IPS-NIHi7 (cell line): ENCODE measurements around the gene DNMBP.
"Not testable (repeated sequence)": the region's sequence is repeated elsewhere in the genome, so short reads cannot be mapped to it uniquely, and the experiment has no call there.

Source experiments
- DNase-seq: peaks from one replicate; pipeline ENCODE4 v3.0.0; 2012; ENCODE audit warnings: mixed read lengths; ENCODE audit errors: extremely low spot score

Gene DNMBP

DNA sequence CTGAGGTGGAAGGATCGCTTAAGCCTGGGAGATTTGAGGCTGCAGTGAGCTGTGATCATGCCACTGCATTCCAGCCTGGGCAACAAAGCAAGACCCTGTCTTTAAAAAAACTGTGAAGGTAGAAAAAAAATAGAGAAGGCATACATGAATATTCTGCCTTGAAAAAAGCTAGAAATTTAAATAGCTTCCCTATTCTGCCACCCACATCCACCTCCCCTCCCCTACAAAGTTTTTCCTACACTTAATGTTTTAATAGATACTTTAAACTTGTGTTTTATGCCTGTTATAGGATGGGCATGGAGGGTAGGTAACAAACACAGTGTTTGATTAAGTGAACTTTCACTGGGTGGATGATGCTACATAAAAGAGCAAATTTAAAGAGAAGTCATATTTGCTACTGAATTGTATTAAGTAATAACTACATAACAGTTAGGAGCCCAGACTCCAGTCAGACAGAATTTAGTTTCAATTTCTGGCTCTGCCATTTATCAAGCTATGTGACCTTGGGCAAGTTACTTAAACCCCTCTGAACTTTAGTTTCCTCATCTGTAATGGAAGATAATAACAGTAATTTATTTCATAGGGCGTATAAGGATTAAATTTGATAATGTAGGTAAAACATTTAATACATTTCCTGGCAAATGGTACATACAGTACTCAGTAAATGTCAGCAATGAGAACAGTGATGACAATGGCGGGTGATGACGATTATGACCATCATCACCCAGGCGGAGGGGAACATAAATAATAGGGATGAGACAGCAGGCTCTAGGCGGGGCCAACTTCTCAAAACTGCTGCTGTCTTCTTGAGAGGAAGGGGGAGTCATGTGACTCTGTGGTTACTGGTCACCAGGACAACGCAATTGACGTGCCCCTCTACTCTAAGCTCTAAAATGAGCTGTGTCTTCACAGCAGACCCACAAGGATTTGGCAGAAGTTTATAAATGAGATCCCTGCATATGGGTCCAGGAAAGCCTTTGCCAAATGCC lies 15.8 kb downstream of the DNMBP start:
- DNase-seq = peak; percentile 30

DNA sequence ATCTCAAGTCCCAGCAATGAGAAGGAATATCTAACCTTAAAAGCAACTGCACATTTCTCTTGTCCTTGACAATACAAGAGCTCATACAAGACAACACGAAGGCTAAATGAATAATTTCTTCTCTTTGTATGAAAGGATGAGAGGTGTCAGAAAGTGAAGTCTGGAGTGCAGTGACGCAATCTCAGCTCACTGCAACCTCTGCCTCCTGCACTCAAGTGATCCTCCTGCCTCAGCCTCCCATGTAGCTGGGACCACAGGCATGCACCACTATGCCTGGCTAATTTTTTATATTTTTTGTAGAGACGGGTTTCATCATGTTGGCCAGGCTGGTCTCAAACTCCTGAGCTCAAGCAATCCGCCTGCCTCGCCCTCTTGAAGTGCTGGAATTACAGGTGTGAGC lies 24.1 kb downstream of the DNMBP start:
- DNase-seq = not testable (repeated sequence)

DNA sequence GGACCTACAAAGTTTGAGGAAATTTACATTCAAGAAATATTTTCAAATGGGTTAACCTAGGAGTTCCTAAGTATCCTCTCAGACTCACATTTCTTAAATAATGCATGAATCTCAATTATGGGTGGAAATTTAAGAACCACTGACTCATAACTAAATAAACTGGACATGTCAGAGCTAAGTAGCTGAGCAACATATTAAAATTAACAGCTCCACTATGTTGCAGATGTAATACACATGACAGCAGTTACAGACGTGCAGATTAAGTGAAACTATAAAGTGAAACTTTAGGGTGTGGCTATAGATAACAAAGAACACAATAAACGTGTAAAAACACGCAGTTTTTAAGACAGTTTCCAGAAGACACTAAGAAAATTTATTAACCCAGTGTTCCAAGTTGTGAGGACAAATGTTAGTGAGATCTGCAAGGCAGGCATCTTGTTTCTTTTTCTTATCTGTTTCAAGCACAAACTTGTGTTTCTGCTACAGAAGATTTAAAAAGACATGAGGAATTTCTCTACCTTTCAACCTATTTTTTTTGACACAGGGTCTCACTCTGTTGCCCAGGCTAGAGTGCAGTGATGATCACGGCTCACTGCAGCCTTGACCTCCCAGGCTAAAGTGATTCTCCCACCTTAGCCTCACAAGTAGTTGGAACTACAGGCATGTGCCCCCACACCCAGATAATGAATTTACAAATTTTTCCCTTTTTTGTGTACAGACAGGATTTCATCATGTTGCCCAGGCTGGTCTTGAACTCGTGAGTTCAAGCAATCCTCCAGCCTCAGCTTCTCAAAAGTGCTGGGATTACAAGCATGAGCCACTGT lies 25.3 kb downstream of the DNMBP start:
- DNase-seq = no peak

DNA sequence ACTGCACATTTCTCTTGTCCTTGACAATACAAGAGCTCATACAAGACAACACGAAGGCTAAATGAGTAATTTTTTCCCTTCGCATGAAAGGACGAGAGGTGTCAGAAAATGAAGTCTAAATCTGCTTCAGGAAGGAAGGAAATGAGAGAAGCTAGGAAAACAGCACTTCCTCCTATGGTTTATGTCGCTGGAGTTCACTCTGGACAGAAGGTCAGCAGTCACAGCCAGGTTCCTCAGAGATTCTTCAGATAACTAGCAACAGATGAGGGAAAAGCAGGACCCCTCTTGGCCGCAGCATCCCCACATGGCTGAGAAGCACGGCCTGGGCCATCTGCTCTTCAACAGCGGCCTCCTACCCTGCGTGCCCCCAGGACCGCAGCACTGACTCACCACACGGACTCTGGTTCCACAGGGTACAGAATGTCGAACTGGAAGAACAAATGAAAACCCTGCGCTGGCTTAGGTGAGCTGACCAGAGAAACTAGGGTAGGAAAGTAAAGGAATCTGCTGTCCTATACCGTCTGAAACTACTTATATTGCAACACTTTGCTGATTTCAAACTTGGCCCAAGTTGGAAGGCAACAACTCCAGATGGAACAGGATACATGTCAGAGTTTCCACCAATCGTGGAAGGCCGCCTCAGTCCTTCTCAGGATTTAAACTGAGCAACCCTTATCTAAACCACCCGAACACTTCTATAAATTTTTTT lies 26.3 kb downstream of the DNMBP start:
- no peak for DNase-seq

DNA sequence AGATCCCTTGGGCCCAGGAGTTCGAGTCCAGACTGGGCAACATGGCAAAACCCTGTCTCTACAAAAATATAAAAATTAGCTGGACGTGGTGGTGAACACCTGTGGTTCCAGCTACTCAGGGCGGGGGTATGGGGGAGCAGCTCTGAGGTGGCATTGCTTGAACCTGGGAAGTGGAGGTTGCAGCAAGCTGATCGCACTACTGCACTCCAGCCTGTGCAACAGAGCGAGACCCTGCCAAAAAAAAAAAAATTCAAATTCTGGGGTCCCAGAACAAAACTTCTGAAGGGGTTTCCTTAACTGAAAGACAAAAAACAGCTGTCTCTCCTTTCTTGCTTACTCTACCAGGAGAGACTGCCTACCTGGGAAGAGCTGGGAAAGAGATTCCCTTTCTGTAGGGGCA lies 27.0 kb downstream of the DNMBP start:
- no peak for DNase-seq

DNA sequence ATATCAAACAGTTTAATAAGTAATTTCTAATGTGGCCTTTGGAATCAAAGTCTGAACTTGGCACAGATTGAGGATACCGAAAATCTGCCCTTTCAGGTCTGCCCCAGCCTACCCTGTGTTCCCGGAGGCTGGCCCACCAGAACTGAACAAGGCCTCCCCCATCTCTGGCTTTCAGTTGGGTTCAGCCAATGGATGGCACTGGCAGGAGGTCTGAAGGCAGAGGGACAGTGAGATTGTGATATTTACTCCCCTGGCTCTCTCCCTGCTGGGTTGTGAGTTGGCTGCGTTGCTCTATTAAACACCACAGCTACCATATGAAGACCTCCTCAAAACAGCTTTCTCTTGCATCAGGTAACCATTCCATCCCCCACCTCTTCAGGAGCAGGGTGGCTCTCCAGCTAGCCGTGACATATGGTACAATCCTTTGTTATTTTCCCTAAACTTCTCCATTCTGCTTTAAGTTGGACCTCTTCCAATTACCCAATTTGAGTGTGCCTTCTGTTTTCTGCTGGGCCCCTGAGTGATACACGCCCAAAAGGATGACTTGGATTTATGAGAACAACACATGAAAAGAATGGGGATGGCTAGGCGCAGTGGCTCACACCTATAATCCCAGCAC lies 28.1 kb downstream of the DNMBP start:
- no peak for DNase-seq

DNA sequence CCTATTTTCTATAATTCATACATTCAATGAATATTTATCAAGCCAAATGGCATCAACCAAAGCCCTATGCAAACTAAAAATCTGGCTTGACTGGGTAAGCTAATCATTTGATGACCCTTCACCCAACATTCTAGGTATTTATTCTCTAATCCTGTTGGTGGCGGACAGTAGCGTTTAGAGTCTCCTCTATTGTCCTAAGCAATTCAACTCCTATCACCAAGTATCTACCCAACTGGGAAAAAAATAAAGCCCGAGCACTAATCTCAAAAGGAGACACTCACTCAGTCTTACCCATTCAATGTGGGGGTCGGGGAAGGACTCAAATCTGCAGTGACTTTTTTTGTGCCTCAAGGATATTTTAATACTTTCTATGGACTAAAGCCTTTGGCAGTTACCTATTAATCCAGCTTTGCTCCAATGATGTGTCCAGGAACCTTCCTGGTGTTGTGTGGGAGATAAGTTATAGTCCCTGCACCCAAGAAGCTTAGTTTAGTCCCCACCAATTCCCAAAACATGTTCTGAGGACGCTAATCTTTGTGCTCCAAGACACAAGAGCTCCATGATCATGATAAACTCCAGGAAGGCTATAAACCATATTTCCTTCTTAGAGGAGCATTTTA lies 30.6 kb downstream of the DNMBP start:
- DNase-seq = no peak

DNA sequence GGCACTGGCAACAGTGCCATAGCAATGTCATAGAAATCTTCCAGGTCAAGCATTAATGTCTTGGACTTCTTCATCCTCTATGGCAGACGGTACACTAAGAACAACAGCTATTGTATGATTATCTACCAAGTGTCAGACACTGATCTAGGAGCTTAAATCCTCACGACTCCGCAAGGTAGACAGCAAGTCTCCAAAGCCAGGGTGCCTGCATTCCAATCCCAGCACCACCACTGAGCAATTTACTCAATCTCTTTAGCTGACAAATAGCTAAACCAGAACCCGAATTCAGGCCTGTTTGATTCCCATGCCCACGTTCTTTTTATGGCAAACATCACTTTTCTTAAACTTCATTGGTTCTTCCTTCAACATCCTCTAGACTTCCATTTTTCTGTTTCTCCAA lies 31.8 kb downstream of the DNMBP start:
- DNase-seq = peak; percentile 39

DNA sequence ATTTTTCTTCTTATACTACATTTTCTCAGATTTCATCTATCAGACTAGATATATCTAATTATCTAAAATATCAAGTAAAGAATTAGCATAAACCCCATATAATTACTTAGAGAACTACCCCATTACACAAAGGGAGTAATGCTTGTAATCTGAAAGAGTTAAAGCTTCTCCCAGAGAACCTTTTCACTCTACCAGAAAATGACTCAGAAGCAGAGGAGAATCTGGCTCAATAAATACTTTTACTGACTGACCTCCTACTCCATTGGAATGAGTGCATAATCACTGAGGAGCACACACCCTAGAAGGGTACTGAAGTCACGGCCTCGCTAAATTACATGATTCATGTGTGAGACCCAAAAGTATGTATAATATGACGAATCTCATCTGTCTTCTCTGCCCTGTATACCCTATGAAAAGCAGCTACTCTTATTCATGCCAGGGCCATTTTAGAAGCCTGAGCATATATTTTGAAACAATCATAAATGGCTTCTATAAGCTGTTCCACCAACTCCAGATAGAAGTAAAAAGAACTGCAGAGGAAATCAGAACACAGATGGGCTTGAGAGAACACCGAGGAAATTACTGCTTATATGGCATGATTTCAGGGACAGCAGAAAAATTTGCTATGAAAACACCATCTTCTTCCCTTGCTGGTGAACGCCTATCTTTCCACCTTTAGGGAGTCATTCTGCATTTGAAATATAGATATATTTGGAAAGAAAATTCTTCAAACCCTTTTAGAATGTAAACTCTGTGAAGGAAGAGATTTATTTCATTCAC lies 32.7 kb downstream of the DNMBP start:
- no peak for DNase-seq

DNA sequence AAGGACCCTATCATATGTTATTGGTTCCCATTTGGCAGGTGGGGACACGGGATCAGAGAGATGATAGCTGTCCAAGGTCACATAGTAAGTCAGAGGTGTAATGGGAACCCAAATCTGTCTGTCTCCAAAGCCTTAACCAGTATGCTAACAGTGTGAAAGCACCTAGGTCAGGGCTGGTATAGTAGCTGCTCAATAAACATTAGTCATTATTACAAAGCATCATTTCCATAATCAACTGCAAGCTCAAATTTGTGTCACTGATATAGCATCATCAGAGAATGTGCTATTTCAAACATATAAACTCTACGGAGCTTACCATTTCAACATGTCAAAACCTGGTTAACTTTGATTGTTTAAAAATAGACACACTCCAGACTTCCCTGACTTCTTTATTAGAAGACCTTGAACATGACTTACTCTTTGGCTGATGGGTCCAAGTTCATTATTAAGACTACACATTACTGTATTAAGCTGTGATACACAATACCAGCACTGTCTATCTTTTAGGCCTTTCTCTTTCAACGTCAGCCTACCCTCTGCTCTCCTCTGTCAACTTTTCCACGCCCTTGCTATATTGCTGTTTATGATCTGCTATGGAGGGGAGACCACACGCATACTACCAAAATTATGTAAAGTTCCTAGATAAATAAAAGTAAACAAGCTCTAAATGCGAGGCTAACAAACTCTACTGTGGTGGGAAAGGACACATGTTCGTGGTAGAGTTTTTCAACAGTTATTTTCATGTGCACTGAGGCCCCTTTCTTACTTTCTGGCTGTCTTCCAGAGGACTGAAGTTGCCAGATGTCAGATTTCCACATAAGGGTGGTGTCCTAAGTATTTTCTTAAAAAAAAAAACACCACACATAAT lies 33.6 kb downstream of the DNMBP start:
- no peak for DNase-seq

DNA sequence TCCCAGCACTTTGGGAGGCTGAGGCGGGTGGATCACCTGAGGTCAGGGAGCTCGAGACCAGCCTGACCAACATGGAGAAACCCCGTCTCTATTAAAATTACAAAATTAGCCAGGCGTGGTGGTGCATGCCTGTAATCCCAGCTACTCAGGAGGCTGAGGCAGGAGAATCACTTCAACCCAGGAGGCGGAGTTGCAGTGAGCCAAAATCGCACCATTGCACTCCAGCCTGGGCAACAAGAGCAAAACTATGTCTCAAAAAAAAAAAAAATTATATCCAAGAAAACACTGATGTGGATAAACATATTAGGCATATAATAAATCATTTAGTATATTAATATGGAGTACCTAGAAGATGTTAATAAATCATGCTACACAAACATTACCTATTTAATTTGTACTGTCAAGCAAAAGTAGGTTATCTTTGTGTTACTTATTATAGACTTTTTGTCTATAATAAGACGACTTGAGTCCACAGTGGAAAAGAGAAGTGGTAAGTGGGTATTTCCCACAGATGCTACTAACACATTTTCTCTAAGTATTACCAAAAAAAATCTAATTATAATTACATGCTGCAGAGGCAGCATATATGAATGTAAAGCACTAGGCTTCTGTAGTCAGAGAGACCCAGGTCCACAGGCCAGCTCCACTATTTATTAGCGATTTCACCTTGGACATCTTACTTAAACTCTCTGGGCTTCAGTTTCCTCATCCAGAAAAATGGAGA lies 34.5 kb downstream of the DNMBP start:
- no peak for DNase-seq

DNA sequence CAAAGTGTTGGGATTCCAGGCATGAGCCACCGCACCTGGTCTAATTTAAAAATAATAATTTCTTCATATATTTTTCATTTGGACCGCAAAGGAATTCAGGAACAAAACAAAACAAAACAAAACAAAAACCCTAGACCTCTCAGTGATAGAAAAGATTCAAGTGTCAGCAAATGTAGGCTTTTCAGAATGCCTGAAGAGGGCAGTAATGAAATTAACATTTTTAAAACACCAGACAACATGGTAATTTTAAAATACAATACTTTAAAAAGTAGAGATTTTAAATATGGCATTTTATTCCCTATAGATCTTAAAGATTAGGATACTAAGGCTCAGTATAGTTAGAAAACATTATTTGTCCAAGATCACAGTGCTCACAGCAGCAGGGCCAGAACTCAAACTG lies 36.6 kb downstream of the DNMBP start:
- no peak for DNase-seq

DNA sequence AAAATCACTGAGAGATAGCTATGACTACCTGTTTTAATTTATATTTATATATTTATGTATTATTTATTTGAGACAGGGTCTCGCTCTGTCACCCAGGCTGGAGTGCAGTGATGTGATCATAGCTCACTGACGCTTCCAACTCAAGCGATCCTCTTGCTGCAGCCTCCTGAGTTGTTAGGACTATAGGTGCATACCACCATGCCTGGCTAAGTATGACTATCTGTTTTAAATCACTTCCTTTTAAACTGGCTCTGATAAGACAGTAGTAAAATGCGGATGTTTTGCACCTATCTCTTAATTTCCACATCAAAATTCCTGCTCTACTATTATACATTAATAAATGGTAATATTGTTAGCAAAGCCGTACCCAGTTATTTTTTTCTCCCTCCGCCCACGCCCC lies 41.8 kb downstream of the DNMBP start:
- no peak for DNase-seq

DNA sequence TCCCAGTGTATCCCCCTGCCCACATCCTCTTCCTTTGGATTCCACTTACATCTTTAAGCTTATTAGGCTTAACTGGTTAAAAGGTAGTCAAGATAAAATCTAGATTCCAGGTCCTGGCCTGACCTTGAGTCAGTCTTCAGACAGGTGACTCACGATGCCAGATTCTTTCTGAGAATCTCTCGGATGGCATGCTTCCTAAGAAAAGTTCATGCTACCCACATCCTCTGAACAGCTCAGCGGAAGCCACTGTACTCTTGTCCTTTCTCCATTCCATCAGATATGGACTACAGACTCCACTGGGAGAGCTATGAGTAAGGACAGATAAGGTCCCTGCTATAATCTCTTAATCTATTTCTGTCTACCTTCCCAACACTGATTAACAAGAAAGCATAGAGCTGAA lies 43.4 kb downstream of the DNMBP start:
- DNase-seq = no peak

DNA sequence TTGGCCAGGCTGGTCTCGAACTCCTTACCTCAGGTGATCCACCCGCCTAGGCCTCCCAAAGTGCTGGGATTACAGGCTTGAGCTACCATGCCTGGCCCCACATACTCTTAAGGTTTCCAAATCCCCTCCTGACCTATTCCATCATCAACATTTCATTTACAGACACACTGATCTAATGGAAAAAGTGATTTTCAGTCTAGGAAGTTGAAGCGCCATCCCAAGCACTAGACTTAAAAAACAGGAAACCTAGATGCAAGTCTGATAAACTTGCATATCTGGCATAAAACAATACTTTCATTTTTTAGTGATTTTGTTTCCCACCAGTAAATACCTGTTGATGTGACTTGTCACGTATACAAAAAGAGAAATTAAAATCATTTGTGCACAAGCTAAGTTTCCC lies 44.0 kb downstream of the DNMBP start:
- no peak for DNase-seq

DNA sequence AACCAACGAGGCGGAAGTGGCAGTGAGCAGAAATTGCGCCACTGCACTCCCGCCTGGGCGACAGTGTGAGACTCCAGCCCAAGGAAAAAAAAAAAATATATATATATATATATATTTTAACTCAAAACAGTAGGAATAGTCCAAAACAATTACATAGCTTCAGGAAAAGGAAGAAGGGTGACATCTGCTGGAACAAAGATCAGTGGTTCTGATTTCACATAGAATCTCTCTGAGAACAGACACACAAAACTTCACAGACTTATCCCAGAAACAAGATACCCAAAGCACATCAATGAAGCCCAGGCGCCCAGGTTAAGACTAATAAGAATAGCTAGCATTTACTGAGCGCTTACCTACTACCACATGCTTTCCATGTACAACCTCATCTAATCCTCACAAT lies 45.0 kb downstream of the DNMBP start:
- DNase-seq = no peak

DNA sequence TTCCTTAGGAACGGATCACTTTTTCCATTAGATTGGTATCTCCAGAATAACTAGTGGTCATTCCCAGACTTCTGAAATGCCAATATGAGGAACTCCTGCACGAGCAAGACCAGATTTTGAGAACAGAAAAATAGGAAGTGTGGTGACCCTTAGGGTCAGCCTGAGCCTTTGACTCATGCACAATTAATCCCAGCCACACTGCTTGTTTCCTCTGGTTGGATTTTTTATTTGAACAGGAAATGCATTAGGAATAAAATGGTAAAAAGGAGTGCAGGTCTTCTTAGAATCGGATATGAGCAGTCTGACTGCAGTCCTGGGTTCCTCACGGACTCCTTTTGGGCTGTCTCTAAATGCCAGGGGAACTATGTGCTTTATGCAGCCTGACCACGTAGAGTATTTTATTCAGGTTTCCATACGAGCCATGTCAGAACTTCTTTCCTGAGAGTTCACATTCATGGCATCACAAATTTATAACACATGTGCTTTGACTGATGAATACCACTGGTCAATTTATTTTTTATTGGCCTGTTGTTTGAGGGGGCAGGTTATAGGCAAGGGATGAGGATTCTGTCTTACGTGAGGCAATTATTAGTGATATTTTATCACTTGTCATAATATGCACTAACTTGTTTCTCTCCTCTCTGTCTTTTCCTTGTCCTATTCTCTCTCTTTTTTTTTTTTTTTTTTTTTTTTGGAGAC lies 46.1 kb downstream of the DNMBP start:
- DNase-seq = not testable (repeated sequence)

DNA sequence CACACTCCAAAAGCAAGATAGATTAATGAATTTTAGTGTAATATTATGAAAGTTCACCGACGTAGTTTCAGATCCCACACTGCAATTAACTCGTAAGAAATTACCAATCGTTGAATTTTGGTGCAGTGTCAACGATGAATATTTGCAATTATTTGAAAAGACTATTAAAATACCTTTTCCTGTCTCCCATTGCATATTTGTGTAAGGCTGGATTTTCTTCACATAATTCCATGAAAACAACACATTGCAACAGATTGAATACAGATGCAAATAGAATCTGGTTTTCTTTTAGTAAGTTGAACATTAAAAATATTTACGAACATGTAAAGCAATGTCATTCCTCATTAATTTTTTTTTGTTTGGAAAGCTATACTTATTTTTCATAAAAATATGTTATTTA lies 50.9 kb downstream of the DNMBP start:
- DNase-seq = no peak
